Neuronal stem cell (in vitro differentiated cells): ENCODE data around the gene ACTN4.
A peak's percentile ranks its signal among the peaks of the same experiment; 100 is the strongest.

Experiments
- DNase-seq: peaks from one replicate; pipeline ENCODE4 v3.0.0-alpha.2; 2013; ENCODE audit warnings: low spot score
- H2AFZ ChIP-seq: one replicate; pipeline ENCODE4 v1.6.1; 2013; ENCODE audit warnings: mild to moderate bottlenecking, low read length, inconsistent platforms
- H2AK5ac ChIP-seq: 2 replicates; pipeline ENCODE4 v1.6.1; 2013; ENCODE audit warnings: low read depth, mild to moderate bottlenecking, inconsistent platforms, low read length, moderate library complexity, mixed read lengths
- H2BK120ac ChIP-seq: 2 replicates; pipeline ENCODE4 v1.6.1; 2013; ENCODE audit warnings: low read depth, mild to moderate bottlenecking, inconsistent platforms, low read length, moderate library complexity, mixed read lengths
- H2BK12ac ChIP-seq: one replicate; pipeline ENCODE4 v1.6.1; 2013; ENCODE audit warnings: low read length, inconsistent platforms
- H2BK15ac ChIP-seq: 2 replicates; pipeline ENCODE4 v1.6.1; 2013; ENCODE audit warnings: mild to moderate bottlenecking, low read length, inconsistent platforms, mixed read lengths
- H2BK5ac ChIP-seq: one replicate; pipeline ENCODE4 v1.6.1; 2013; ENCODE audit warnings: inconsistent platforms, mild to moderate bottlenecking, low read length, moderate library complexity
- H3K14ac ChIP-seq: one replicate; pipeline ENCODE4 v1.6.1; 2013; ENCODE audit warnings: low read length, inconsistent platforms
- H3K18ac ChIP-seq: 2 replicates; pipeline ENCODE4 v1.6.1; 2013; ENCODE audit warnings: low read length, inconsistent platforms
- H3K23ac ChIP-seq: 2 replicates; pipeline ENCODE4 v1.6.1; 2013; ENCODE audit warnings: low read depth, mild to moderate bottlenecking, mixed read lengths, low read length, inconsistent platforms; ENCODE audit not compliant: poor library complexity
- H3K27ac ChIP-seq: replicated peaks from 3 replicates; pipeline ENCODE4 v1.5.1; 2013; ENCODE audit warnings: low read length, inconsistent platforms
- H3K27me3 ChIP-seq, 3 experiments: 2 replicates each; pipeline ENCODE4 v1.6.1; 2013; ENCODE audit warnings: low read length in 3 of 3, mild to moderate bottlenecking in 2 of 3, inconsistent platforms in 1 of 3, low read depth in 1 of 3, mixed read lengths in 1 of 3, moderate library complexity in 1 of 3; ENCODE audit not compliant: control insufficient read depth in 3 of 3, insufficient read depth in 3 of 3
- H3K36me3 ChIP-seq, 2 donors: replicated peaks in 1 of 2; 2 replicates each; pipeline ENCODE4 v1.6.1; 2013; ENCODE audit warnings: low read length in 2 of 2; ENCODE audit not compliant: control insufficient read depth in 2 of 2, insufficient read depth in 2 of 2
- H3K4ac ChIP-seq: 2 replicates; pipeline ENCODE4 v1.6.1; 2013; ENCODE audit warnings: inconsistent platforms, mild to moderate bottlenecking, low read length, moderate library complexity
- H3K4me1 ChIP-seq, 2 donors: 1 replicate in 1 of 2; 2 replicates in 1 of 2; pipeline ENCODE4 v1.6.1; 2013; ENCODE audit warnings: low read length in 2 of 2, low read depth in 1 of 2; ENCODE audit not compliant: control insufficient read depth in 2 of 2, insufficient read depth in 1 of 2
- H3K4me2 ChIP-seq: one replicate; pipeline ENCODE4 v1.6.1; 2013; ENCODE audit warnings: mild to moderate bottlenecking, low read length, inconsistent platforms; ENCODE audit not compliant: insufficient read depth, poor library complexity, severe bottlenecking
- H3K4me3 ChIP-seq, 2 donors: 2 replicates each; pipeline ENCODE4 v1.5.1; 2013; ENCODE audit warnings: low read length in 2 of 2, mild to moderate bottlenecking in 2 of 2, inconsistent platforms in 1 of 2, moderate library complexity in 1 of 2
- H3K79me1 ChIP-seq: one replicate; pipeline ENCODE4 v1.6.1; 2013; ENCODE audit warnings: low read depth, mild to moderate bottlenecking, inconsistent platforms, low read length, moderate library complexity
- H3K9ac ChIP-seq: one replicate; pipeline ENCODE4 v1.6.1; 2013; ENCODE audit warnings: mild to moderate bottlenecking, low read depth, low read length, inconsistent platforms; ENCODE audit not compliant: poor library complexity
- H3K9me3 ChIP-seq, 2 donors: replicated peaks in 1 of 2; 2 replicates each; pipeline versions ENCODE3 to v1.6.1; 2013; ENCODE audit warnings: low read length in 2 of 2, mild to moderate bottlenecking in 2 of 2, inconsistent platforms in 1 of 2, low read depth in 1 of 2, mixed read lengths in 1 of 2, moderate library complexity in 1 of 2; ENCODE audit not compliant: control insufficient read depth in 2 of 2, insufficient read depth in 1 of 2
- H4K8ac ChIP-seq: one replicate; pipeline ENCODE4 v1.6.1; 2013; ENCODE audit warnings: low read depth, mild to moderate bottlenecking, inconsistent platforms, low read length, moderate library complexity
- H4K91ac ChIP-seq: one replicate; pipeline ENCODE4 v1.6.1; 2013; ENCODE audit warnings: low read length, low read depth, mild to moderate bottlenecking, inconsistent platforms; ENCODE audit not compliant: poor library complexity
- WGBS, 2 donors: extraction: QIAGEN DNeasy Blood & Tissue Kit; methylation state at CpG; one replicate each; pipeline ENCODE4 v1.1.7; 2013; ENCODE audit warnings: missing lambda C conversion rate in 2 of 2, mixed read lengths in 1 of 2; ENCODE audit not compliant: insufficient read length in 2 of 2, insufficient replicate concordance in 1 of 2; ENCODE audit errors: extremely low coverage in 2 of 2; 5-methylcytosine and 5-hydroxymethylcytosine counted together

Gene ACTN4

GRCh38 chr19:38690832-38691231, 43.4 kb downstream of the ACTN4 start:
- Histone ChIP-seq H3K9ac (no peak overlapping the region), H2BK120ac (no peak overlapping the region), H3K4ac (no peak overlapping the region), H3K27ac (peak overlapping the region; percentile 47), H4K8ac (no peak overlapping the region), H3K36me3 (peaks cover 2 to 50% of the 10 kb centered on the region in 2 donors), H3K14ac (no peak overlapping the region), H2AK5ac (no peak overlapping the region), H3K23ac (no peak overlapping the region), H3K79me1 (peaks cover 8% of the 10 kb centered on the region), H4K91ac (no peak overlapping the region), H2BK5ac (no peak overlapping the region), H3K27me3 (no peaks in the 10 kb centered on the region), H2BK12ac (no peak overlapping the region), H3K4me3 (no peak overlapping the region), H3K18ac (no peak overlapping the region), H2BK15ac (no peak overlapping the region), H3K9me3 (peaks cover 0 to 3% of the 10 kb centered on the region in 2 donors), H3K4me2 (no peak overlapping the region), H3K4me1 (peaks cover 29 to 36% of the 10 kb centered on the region in 2 donors), H2AFZ (no peak overlapping the region)
- DNase-seq: no peak
- WGBS, 2 donors: no CpG with 5 or more reads among the region's 7 CpGs

- Histone ChIP-seq H3K4me2 (no peak overlapping the region), H2BK15ac (no peak overlapping the region), H3K4ac (no peak overlapping the region), H2BK5ac (peak overlapping the region; percentile 97), H3K9ac (peak overlapping the region; percentile 47), H4K91ac (peak overlapping the region; percentile 7), H3K18ac (peak overlapping the region; percentile 99), H3K36me3 (peaks cover 2 to 56% of the 10 kb centered on the region in 2 donors), H2BK12ac (no peak overlapping the region), H3K9me3 (peaks cover 0 to 3% of the 10 kb centered on the region in 2 donors), H3K14ac (peak overlapping the region; percentile 85), H3K23ac (no peak overlapping the region), H2AFZ (no peak overlapping the region), H2BK120ac (peak overlapping the region; percentile 93), H4K8ac (no peak overlapping the region), H2AK5ac (peak overlapping the region; percentile 98), H3K27me3 (no peaks in the 10 kb centered on the region), H3K27ac (peak overlapping the region; percentile 99), H3K4me3 (no peak overlapping the region), H3K79me1 (peaks cover 8% of the 10 kb centered on the region), H3K4me1 (peaks cover 23 to 30% of the 10 kb centered on the region in 2 donors)
- no CpG with 5 or more reads among the region's 15 CpGs for WGBS, 2 donors
- DNase-seq: no peak
Observed at GRCh38 chr19:38691938-38692457, 44.5 kb downstream of the ACTN4 start.

- H3K9ac ChIP-seq: peak overlapping the region; percentile 75
- peaks cover 23 to 33% of the 10 kb centered on the region in 2 donors for H3K4me1 ChIP-seq
- H4K91ac ChIP-seq: peak overlapping the region; percentile 94
- WGBS, 2 donors: no CpG with 5 or more reads among the region's 25 CpGs
- H4K8ac ChIP-seq: peak overlapping the region; percentile 92
- no peak for DNase-seq
- H3K14ac ChIP-seq: no peak overlapping the region
- H3K9me3 ChIP-seq: peaks cover 0 to 3% of the 10 kb centered on the region in 2 donors
- peak overlapping the region; percentile 99 for H3K27ac ChIP-seq
- peaks cover 14% of the 10 kb centered on the region for H3K79me1 ChIP-seq
- peak overlapping the region; percentile 97 for H2BK5ac ChIP-seq
- H2BK120ac ChIP-seq: peak overlapping the region; percentile 93
- H3K27me3 ChIP-seq: no peaks in the 10 kb centered on the region
- H3K4me2 ChIP-seq: peak overlapping the region; percentile 45
- peak overlapping the region; percentile 97 for H3K4ac ChIP-seq
- peak overlapping the region; percentile 27 for H2AFZ ChIP-seq
- no peak overlapping the region for H3K23ac ChIP-seq
- H3K18ac ChIP-seq: peak overlapping the region; percentile 99
- H3K36me3 ChIP-seq: peaks cover 2 to 48% of the 10 kb centered on the region in 2 donors
- H2BK12ac ChIP-seq: peak overlapping the region; percentile 91
- H3K4me3 ChIP-seq: no peak overlapping the region
- H2BK15ac ChIP-seq: peak overlapping the region; percentile 42
- H2AK5ac ChIP-seq: peak overlapping the region; percentile 98
Observed at GRCh38 chr19:38692458-38693379, 45.3 kb downstream of the ACTN4 start.
